H9 (cell line): ENCODE results near the gene EDC3. TPM values are rescaled to one million over a fixed set of nuclear protein-coding genes. Genes with fewer than 3 reads are reported as not detected.

Experiments used
- DNase-seq: peaks from one replicate; pipeline ENCODE4 v3.0.0-alpha.2; 2017
- H2AFZ ChIP-seq: one replicate; pipeline ENCODE4 v1.6.1; 2013; ENCODE audit warnings: mild to moderate bottlenecking, low read length, control low read depth, moderate library complexity
- H2AK5ac ChIP-seq: 2 replicates; pipeline ENCODE4 v1.6.1; 2013; ENCODE audit warnings: low read length, control low read depth, mixed read lengths; ENCODE audit not compliant: insufficient read length
- H2BK120ac ChIP-seq: one replicate; pipeline ENCODE4 v1.6.1; 2013; ENCODE audit warnings: low read depth, mild to moderate bottlenecking, low read length, control low read depth, inconsistent platforms; ENCODE audit not compliant: poor library complexity, severe bottlenecking
- H2BK12ac ChIP-seq: 2 replicates; pipeline ENCODE4 v1.6.1; 2013; ENCODE audit warnings: low read length, control low read depth, mixed read lengths, low read depth; ENCODE audit not compliant: insufficient read length
- H2BK15ac ChIP-seq: 2 replicates; pipeline ENCODE4 v1.6.1; 2013; ENCODE audit warnings: low read depth, low read length, control low read depth
- H2BK20ac ChIP-seq: one replicate; pipeline ENCODE4 v1.6.1; 2013; ENCODE audit warnings: low read depth, mild to moderate bottlenecking, low read length, control low read depth, inconsistent platforms; ENCODE audit not compliant: poor library complexity, severe bottlenecking
- H2BK5ac ChIP-seq: 2 replicates; pipeline ENCODE4 v1.6.1; 2013; ENCODE audit warnings: low read length, control low read depth, mixed read lengths; ENCODE audit not compliant: insufficient read length
- H3K14ac ChIP-seq: 2 replicates; pipeline ENCODE4 v1.6.1; 2013; ENCODE audit warnings: low read length, control low read depth; ENCODE audit not compliant: insufficient read depth
- H3K18ac ChIP-seq: 2 replicates; pipeline ENCODE4 v1.6.1; 2013; ENCODE audit warnings: low read depth, mild to moderate bottlenecking, mixed read lengths, low read length, control low read depth; ENCODE audit not compliant: insufficient read length
- H3K23ac ChIP-seq: 2 replicates; pipeline ENCODE4 v1.6.1; 2013; ENCODE audit warnings: low read length, control low read depth, mixed read lengths, low read depth; ENCODE audit not compliant: insufficient read length
- H3K23me2 ChIP-seq: 2 replicates; pipeline ENCODE4 v1.6.1; 2013; ENCODE audit warnings: low read depth, mild to moderate bottlenecking, mixed read lengths, low read length, control low read depth; ENCODE audit not compliant: insufficient read length, poor library complexity, severe bottlenecking
- H3K27ac ChIP-seq: 2 replicates; pipeline ENCODE4 v1.5.1; 2013; ENCODE audit warnings: low read length, control low read depth, mixed read lengths, low read depth; ENCODE audit not compliant: insufficient read length
- H3K27me3 ChIP-seq: 2 replicates; pipeline ENCODE4 v1.6.1; 2013; ENCODE audit warnings: low read length, control low read depth, inconsistent platforms; ENCODE audit not compliant: insufficient read depth
- H3K4ac ChIP-seq: 2 replicates; pipeline ENCODE4 v1.6.1; 2013; ENCODE audit warnings: low read depth, mild to moderate bottlenecking, control low read depth, inconsistent platforms, low read length, moderate library complexity
- H3K4me1 ChIP-seq: 2 replicates; pipeline ENCODE4 v1.6.1; 2013; ENCODE audit warnings: low read length, control low read depth, inconsistent platforms; ENCODE audit not compliant: insufficient read depth
- H3K4me2 ChIP-seq: 2 replicates; pipeline ENCODE4 v1.6.1; 2013; ENCODE audit warnings: low read length, control low read depth, mixed read lengths; ENCODE audit not compliant: insufficient read length, insufficient read depth
- H3K56ac ChIP-seq: 2 replicates; pipeline ENCODE4 v1.6.1; 2013; ENCODE audit warnings: low read depth, mild to moderate bottlenecking, mixed read lengths, low read length, control low read depth; ENCODE audit not compliant: insufficient read length
- H3K79me1 ChIP-seq: 2 replicates; pipeline ENCODE4 v1.6.1; 2013; ENCODE audit warnings: low read depth, mild to moderate bottlenecking, moderate library complexity, low read length, control low read depth, inconsistent platforms; ENCODE audit not compliant: insufficient read depth, poor library complexity, severe bottlenecking
- H3K79me2 ChIP-seq: 2 replicates; pipeline ENCODE4 v1.6.1; 2013; ENCODE audit warnings: low read length, control low read depth, inconsistent platforms; ENCODE audit not compliant: insufficient read depth
- H3K9ac ChIP-seq: 2 replicates; pipeline ENCODE4 v1.6.1; 2013; ENCODE audit warnings: low read length, control low read depth, mixed read lengths; ENCODE audit not compliant: insufficient read length; ENCODE audit errors: extremely low read depth
- H3K9me3 ChIP-seq: one replicate; pipeline ENCODE4 v1.6.1; 2013; ENCODE audit warnings: low read depth, low read length, inconsistent platforms; ENCODE audit not compliant: control insufficient read depth
- H3T11ph ChIP-seq: one replicate; pipeline ENCODE4 v1.6.1; 2013; ENCODE audit warnings: mild to moderate bottlenecking, low read length, control low read depth, inconsistent platforms
- H4K20me1 ChIP-seq: one replicate; pipeline ENCODE4 v1.6.1; 2013; ENCODE audit not compliant: control insufficient read depth, insufficient read length, insufficient read depth
- H4K5ac ChIP-seq: 2 replicates; pipeline ENCODE4 v1.6.1; 2013; ENCODE audit warnings: low read depth, mild to moderate bottlenecking, mixed read lengths, low read length, control low read depth; ENCODE audit not compliant: insufficient read length
- H4K8ac ChIP-seq: replicated peaks from 2 replicates; pipeline ENCODE4 v1.6.1; 2013; ENCODE audit warnings: low read length, control low read depth, mixed read lengths, low read depth; ENCODE audit not compliant: insufficient read length
- H4K91ac ChIP-seq: 2 replicates; pipeline ENCODE4 v1.6.1; 2013; ENCODE audit warnings: low read depth, mild to moderate bottlenecking, moderate library complexity, mixed read lengths, low read length, control low read depth; ENCODE audit not compliant: insufficient read length
- H3K27ac Mint-ChIP-seq, 3 experiments: 2 replicates in 2 of 3; 3 replicates in 1 of 3; pipeline ENCODE4 v1.8.0; 2020 to 2021; ENCODE audit warnings: mixed read lengths in 3 of 3, mild to moderate bottlenecking in 1 of 3, moderate library complexity in 1 of 3
- H3K27me3 Mint-ChIP-seq: 2 replicates; pipeline ENCODE4 v1.8.0; 2021; ENCODE audit warnings: low read depth, mild to moderate bottlenecking, moderate library complexity, mixed read lengths
- H3K36me3 Mint-ChIP-seq, 3 experiments: 2 replicates in 2 of 3; 3 replicates in 1 of 3; pipeline ENCODE4 v1.8.0; 2020 to 2021; ENCODE audit warnings: low read depth in 3 of 3, mixed read lengths in 3 of 3; ENCODE audit not compliant: insufficient read depth in 1 of 3
- H3K4me1 Mint-ChIP-seq, 2 experiments: 2 replicates each; pipeline ENCODE4 v1.8.0; 2020; ENCODE audit warnings: mixed read lengths in 2 of 2
- H3K4me3 Mint-ChIP-seq, 2 experiments: 2 replicates in 1 of 2; 3 replicates in 1 of 2; pipeline ENCODE4 v1.8.0; 2020 to 2021; ENCODE audit warnings: mild to moderate bottlenecking in 2 of 2, mixed read lengths in 2 of 2, moderate library complexity in 1 of 2
- H3K9me3 Mint-ChIP-seq, 2 experiments: 2 replicates in 1 of 2; 3 replicates in 1 of 2; pipeline ENCODE4 v1.8.0; 2020; ENCODE audit warnings: mild to moderate bottlenecking in 2 of 2, mixed read lengths in 2 of 2, moderate library complexity in 1 of 2
- CTCF ChIP-seq: fragments of 200-600 bp; sonication (generic); conservative IDR thresholded peaks from 3 replicates; pipeline ENCODE4 v1.8.0; 2021; ENCODE audit warnings: antibody characterized with exemption, mild to moderate bottlenecking
- WGBS: extraction: QIAGEN DNeasy Blood & Tissue Kit; methylation state at CpG from one replicate; pipeline ENCODE4 v1.1.7; 2013; ENCODE audit warnings: missing lambda C conversion rate, low lambda C conversion rate, mixed read lengths; ENCODE audit not compliant: insufficient read length; ENCODE audit errors: extremely low coverage; 5-methylcytosine and 5-hydroxymethylcytosine counted together
- total RNA-seq: library from RNA; stranded (reverse); gene quantifications from 2 replicates; pipeline ENCODE4 v1.2.1, GENCODE V29; 2021

The EDC3 gene
- total RNA-seq, 1 experiment from 2014 or later = 60.5 TPM

- Histone ChIP-seq H4K5ac (no peak overlapping the region), H3K4me2 (no peak overlapping the region), H4K20me1 (no peaks in the 10 kb centered on the region), H3K79me2 (no peaks in the 10 kb centered on the region; the same call in 1 of the 2 replicates), H3K56ac (no peak overlapping the region), H3T11ph (no peak overlapping the region), H2BK120ac (no peak overlapping the region), H3K18ac (no peak overlapping the region), H3K4me1 (peaks cover 6% of the 10 kb centered on the region; the same call in 1 of the 2 replicates), H4K91ac (no peak overlapping the region), H3K9ac (no peak overlapping the region), H3K27ac (no peak overlapping the region), H3K27me3 (no peaks in the 10 kb centered on the region), H2BK15ac (no peak overlapping the region), H2BK5ac (no peak overlapping the region), H2AFZ (no peak overlapping the region), H2BK12ac (no peak overlapping the region), H3K4ac (no peak overlapping the region), H3K14ac (no peak overlapping the region), H3K23me2 (no peaks in the 10 kb centered on the region), H3K79me1 (peaks cover 4% of the 10 kb centered on the region), H4K8ac (no peak overlapping the region), H3K23ac (no peak overlapping the region), H2BK20ac (no peak overlapping the region), H3K9me3 (no peaks in the 10 kb centered on the region), H2AK5ac (no peak overlapping the region)
- H3K4me3 Mint-ChIP-seq = no peak overlapping the region
- no peak for TF ChIP-seq CTCF
- DNase-seq = no peak
- H3K36me3 Mint-ChIP-seq = peaks cover 4 to 15% (median 11%) of the 10 kb centered on the region in 3 experiments; a peak in 4 of 7 replicates
- H3K9me3 Mint-ChIP-seq = no peaks in the 10 kb centered on the region
- no peaks in the 10 kb centered on the region for H3K27me3 Mint-ChIP-seq
- H3K4me1 Mint-ChIP-seq = peaks cover 12 to 13% of the 10 kb centered on the region in 2 experiments
- no CpG with 5 or more reads among the region's 5 CpGs for WGBS
- H3K27ac Mint-ChIP-seq = peak overlapping the region; percentile 9 to 82 (median 11); a peak in 2 of 7 replicates
Measured at GRCh38 chr15:74648051-74648842, 47.6 kb downstream of the EDC3 start.
